Renal cortex interstitium (tissue), 11 donors: ENCODE data around the gene TRAPPC10. TPM values are rescaled to one million over a fixed set of nuclear protein-coding genes. Genes with fewer than 3 reads are reported as not detected.

ENCODE experiments used
- DNase-seq, 11 donors: peaks; one replicate each; pipeline ENCODE4 v3.0.0-alpha.2; 2013; ENCODE audit warnings: low read depth in 9 of 11, low spot score in 4 of 11; ENCODE audit errors: extremely low read depth in 1 of 11
- polyA plus RNA-seq, 3 donors: library from polyadenylated mRNA; unstranded; fragments of 120-200 nt; gene quantifications; one replicate each; pipeline ENCODE4 v1.2.1, GENCODE V29; 2013; ENCODE audit not compliant: insufficient read length in 3 of 3

TRAPPC10 gene
- polyA plus RNA-seq, 3 donors, result 33.5 to 45.4 (median 41.9) TPM

DNA sequence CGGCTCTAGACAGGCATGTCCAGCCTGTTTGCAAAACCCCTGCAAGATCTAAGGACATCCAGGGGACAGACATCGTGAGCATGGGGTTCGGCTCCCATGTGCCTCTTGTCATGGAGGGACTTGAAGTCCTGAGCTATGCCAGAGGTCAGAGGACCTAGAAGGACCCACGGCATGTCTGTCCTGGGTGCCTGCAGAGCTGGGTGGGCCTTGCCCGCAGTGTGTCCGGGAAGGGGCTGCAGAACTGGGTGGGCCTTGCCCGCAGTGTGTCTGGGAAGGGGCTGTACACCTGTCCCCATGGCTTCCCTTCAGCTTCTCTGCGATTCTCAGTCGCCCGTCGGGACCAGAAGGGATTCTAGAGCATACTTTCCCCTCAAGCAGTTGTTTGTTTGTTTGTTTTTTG, 20.0 kb upstream of the TRAPPC10 start:
- no peak for DNase-seq

GRCh38 chr21:43993420-43993934, 18.6 kb upstream of the TRAPPC10 start:
- DNase-seq, result no peak

- no peak for DNase-seq
Measured at GRCh38 chr21:43994085-43994484, 18.0 kb upstream of the TRAPPC10 start.

- DNase-seq, result no peak
Measured at GRCh38 chr21:43994646-43995045, 17.5 kb upstream of the TRAPPC10 start.

DNA sequence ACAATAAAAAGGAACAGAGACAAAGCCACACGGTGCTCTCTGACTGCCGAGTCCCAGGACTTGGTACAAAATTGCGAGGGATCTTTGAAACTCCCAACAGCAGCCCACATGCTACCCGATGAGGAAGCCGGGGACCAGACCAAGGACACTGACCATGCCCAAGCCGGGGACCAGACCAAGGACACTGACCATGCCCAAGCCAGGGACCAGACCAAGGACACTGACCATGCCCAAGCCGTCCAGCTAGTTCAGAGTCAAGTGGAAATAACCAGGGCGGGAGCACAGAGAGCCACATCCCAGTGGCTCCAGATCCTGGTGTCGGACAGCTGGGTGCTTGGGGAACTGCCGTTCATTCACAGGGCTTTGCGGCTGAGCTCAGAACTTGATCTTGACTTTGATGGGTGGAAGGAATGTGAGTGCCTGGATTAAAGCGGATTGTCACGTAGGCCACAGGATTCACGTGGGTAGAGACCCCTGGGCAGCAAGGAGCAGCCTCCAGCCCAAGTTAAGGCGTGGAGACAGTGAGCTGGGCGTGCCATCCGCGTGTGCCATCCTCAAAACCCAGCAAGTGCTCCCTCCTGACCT, 16.5 kb upstream of the TRAPPC10 start:
- no peak for DNase-seq

GRCh38 chr21:43997766-43998742, 14.1 kb upstream of the TRAPPC10 start:
- no peak for DNase-seq

- no peak for DNase-seq
Measured at GRCh38 chr21:44000360-44000759, 11.7 kb upstream of the TRAPPC10 start.

- no peak for DNase-seq
Measured at GRCh38 chr21:44002511-44002910, 9.6 kb upstream of the TRAPPC10 start.

DNA sequence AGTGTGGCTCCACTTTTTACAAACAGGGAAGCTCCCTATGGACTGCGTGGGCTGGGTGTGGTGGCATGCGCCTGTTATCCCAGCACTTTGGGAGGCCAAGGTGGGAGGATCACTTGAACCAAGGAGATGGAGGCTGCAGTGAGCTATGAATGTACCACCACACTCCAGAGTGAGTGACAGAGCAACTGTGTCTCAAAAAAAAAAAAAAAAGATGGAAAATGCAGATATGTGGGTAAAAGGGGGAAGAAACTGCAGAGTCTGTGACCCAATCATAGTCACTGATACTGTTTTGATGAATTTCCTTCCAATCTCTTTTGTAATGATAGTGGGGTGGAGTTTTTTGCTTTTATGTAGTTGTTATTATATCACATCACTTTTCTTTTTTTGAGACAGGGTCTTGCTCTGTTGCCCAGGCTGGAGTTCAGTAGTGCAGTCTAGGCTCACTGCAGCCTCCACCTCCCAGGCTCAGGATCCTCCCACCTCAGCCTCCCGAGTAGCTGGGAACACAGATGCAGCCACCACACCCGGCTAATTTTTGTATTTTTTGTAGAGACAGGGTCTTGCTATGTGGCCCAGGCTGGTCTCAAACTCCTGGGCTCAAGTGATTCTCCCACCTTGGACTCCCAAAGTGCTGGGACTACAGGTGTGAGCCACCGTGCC, 8.7 kb upstream of the TRAPPC10 start:
- DNase-seq, result no peak

DNA sequence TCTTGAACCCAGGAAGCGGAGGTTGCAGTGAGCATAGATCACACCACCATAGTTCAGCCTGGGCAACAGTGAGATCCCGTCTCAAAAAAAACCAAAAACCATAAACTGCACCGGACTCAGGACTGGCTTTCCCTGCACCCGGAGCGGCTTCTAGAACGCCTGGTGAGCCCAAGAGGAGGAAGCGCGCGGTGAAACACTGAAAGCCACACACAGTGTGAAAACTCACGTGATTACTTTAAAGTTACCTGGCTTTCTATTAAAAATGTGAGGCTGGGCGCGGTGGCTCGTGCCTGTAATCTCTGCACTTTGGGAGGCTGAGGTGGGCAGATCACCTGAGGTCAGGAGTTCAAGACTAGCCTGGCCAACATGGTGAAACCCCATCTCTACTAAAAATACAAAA, 7.0 kb upstream of the TRAPPC10 start:
- DNase-seq, result no peak

- DNase-seq, result no peak
Measured at GRCh38 chr21:44005593-44005992, 6.5 kb upstream of the TRAPPC10 start.

DNA sequence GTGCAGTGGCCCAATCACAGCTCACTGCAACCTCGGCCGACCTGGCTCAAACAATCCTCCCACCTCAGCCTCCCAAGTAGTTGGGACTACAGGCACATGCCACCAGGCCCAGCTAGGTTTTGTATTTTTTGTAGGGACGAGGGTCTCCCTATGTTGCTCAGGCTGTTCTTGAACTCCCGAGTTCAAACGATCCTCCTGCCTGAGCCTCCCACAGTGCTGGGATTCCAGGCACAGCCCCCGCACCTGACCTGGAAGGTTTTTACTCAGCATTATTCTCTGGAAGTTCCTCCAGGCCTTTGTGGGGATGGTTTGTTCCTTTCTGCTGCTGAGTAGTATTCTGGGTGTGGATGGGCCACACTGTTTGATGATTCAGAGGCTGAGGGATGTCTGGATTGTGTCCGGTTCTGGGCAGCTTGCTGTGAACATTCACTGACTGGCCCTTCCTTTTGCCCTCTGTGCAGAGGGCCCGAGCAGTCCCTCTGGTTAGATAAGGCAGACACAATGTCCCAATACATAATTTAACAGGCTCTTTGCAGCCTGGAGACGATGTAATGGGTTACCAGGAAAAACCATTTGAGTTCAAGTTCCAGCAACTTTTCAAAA, 6.0 kb upstream of the TRAPPC10 start:
- DNase-seq, result no peak

DNA sequence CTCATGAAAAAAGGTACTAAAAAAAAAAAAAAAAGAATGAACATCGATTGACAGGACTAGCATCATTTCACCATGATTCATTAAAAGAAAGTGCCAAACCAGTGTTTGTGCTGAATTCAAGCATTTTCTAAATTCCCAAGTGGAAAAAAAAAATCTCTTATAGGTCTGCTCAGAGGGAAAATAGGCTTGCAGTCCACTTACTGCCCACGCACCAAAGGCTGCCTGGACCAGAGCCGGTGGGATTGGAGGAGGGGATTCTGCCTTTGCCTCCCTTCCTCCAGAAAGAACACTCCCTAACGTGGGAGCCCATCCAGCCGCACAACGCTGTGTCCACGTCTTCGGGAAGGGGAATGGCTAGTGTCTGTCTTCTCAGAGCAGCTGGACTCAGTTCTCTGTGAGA, 5.5 kb upstream of the TRAPPC10 start:
- no peak for DNase-seq

DNA sequence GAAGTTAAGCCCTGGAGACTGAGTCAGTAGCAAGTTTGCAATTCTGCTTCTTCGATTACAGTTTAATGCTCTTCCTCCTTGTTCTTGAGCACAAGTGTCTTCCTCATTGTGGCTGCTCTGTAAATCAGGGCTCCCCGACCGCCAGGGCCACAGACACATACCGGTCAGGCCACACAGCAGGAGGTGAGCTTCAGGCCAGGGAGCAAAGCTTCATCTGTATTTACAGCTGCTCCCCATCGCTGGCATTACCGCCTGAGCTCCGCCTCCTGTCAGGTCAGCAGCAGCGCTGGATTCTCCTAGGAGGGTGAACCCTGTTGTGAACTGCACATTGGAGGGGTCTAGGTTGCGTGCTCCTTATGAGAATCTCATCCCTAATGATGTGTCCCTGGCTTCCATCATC, 1.7 kb upstream of the TRAPPC10 start:
- DNase-seq, result no peak

GRCh38 chr21:44011123-44011522, 986 bp upstream of the TRAPPC10 start:
- no peak for DNase-seq

DNA sequence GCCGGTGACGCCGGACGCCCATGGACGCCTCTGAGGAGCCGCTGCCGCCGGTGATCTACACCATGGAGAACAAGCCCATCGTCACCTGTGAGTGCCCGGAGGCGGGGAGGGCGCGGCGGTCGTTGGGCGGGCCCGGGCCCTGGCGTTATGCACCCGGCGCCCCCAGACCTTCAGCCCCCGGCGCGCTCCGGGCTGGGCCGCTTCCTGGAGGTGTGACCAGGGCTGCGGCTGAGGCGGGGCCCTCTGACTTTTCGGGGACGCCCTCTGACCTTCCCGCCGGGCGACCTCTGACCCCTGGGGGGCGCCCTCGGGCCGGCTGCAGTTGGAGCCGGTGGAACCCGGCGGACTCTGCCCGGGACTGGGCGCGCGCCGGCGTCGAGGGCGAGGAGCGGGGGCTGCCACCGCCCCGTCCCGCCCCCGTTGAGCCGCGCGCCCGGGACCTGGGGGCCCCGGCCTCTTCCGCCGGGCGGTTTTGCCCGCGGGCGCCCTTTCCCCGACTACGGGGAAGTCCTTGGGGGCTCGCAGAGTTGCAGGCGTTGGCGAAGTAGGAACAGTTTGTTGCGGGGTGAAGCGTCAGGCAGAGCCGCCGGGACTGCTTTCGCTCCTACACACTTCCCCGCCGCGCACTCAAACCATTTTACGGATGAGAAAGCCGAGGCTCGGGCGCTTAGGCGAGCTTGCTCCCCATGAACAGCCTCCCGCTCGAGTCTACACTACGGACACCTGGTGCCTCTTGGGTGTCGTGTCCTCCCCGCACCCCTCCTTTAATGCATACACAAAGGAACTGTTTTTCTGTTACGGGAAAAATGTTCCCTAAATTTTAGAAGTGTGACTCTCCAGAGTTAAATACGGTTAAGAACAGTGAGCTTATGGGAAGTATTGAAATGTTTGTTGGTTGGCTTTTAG, 618 bp downstream of the TRAPPC10 start:
- DNase-seq, result peak in 1 of 11 donors; percentile 15

DNA sequence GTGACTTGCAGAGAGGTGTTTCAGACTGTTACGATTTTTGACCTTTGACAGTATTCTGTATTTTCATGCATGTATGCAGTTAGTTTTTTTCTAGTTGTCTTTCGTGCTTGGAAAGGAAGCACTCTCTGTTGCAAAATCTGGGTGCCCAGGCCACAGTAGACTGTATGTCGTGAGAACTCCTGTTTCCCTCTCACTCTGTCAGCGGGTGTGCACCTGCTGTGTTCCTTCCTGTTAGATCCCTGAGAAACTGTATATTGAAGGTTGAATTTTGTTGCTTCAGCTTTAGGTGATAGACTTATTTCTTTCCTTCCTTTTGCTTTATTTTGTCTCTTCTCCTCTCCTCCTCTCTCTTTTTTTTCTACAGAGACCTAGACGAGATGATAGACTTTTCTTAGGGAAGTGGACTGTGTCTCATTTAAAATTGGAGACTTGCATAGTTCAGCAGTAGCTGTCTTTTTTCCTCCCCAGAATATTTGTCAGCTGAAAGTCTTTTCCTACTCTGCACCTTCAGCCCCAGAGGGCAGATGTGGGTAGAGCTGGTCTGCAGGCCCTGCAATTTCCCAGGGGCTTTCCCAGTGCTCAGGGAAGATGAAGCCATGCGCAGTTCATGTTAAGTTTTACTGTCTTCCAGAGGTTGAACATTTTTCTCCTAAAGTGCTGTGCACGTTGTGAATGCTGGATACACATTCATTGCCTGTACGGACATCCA, 1.4 kb downstream of the TRAPPC10 start:
- DNase-seq, result no peak

- no peak for DNase-seq
Measured at GRCh38 chr21:44017601-44018000, 5.5 kb downstream of the TRAPPC10 start.
